ENCODE data around the gene CIB4.
A peak's percentile ranks its signal among the peaks of the same experiment; 100 is the strongest.

CIB4 gene

GRCh38 chr2:26608557-26608956 is 32.6 kb downstream of the CIB4 start:
- no peak for DNase-seq (ENCODE audit: low read depth)
- no peak for TF ChIP-seq CTCF (IDR thresholded peaks at IDR 0.05; ENCODE audit: control insufficient read depth, extremely low read depth, insufficient read depth)
- no peak overlapping the region for H3K4me3 ChIP-seq (ENCODE audit: low read depth, low read length)

- H3K4me3 ChIP-seq (ENCODE audit: low read depth, low read length) = no peak overlapping the region
- TF ChIP-seq CTCF (IDR thresholded peaks at IDR 0.05; ENCODE audit: control insufficient read depth, extremely low read depth, insufficient read depth) = no peak
- no peak for DNase-seq (ENCODE audit: low read depth)
Observed at GRCh38 chr2:26607698-26608097, 33.5 kb downstream of the CIB4 start.

GRCh38 chr2:26606847-26607190 is 34.3 kb downstream of the CIB4 start:
- TF ChIP-seq CTCF (IDR thresholded peaks at IDR 0.05; ENCODE audit: control insufficient read depth, extremely low read depth, insufficient read depth) = no peak
- peak; percentile 79 for DNase-seq (ENCODE audit: low read depth)
- no peak overlapping the region for H3K4me3 ChIP-seq (ENCODE audit: low read depth, low read length)

GRCh38 chr2:26605999-26606846 is 34.9 kb downstream of the CIB4 start:
- TF ChIP-seq CTCF (IDR thresholded peaks at IDR 0.05; ENCODE audit: control insufficient read depth, extremely low read depth, insufficient read depth) = no peak
- no peak overlapping the region for H3K4me3 ChIP-seq (ENCODE audit: low read depth, low read length)
- DNase-seq (ENCODE audit: low read depth) = no peak

- no peak for DNase-seq (ENCODE audit: low read depth)
- no peak overlapping the region for H3K4me3 ChIP-seq (ENCODE audit: low read depth, low read length)
- peak; percentile 82 for TF ChIP-seq CTCF (IDR thresholded peaks at IDR 0.05; ENCODE audit: control insufficient read depth, extremely low read depth, insufficient read depth)
Observed at GRCh38 chr2:26605195-26605998, 35.8 kb downstream of the CIB4 start.

- no peak for TF ChIP-seq CTCF (IDR thresholded peaks at IDR 0.05; ENCODE audit: control insufficient read depth, extremely low read depth, insufficient read depth)
- no peak overlapping the region for H3K4me3 ChIP-seq (ENCODE audit: low read depth, low read length)
- no peak for DNase-seq (ENCODE audit: low read depth)
Observed at GRCh38 chr2:26602575-26602974, 38.6 kb downstream of the CIB4 start.

Measured in LNCaP clone FGC (cell line).